Activated CD4-positive, alpha-beta T cell treated with anti-CD3 and anti-CD28 coated beads, Interleukin-2, amount 50 U/mL, for 16 hours (primary cell): Measurements from ENCODE around the gene FAM174C.
A peak's percentile ranks its signal among the peaks of the same experiment; 100 is the strongest.

Experiments used
- DNase-seq: peaks from one replicate; pipeline ENCODE4 v3.0.0-alpha.2; 2020

The FAM174C gene

GRCh38 chr19:1275260-1275975, at the start of gene FAM174C:
FAM174C (plus strand) TSS chr19:1275530; CDS start chr19:1275550, 20 bp downstream.
- peak; percentile 98 for DNase-seq

- DNase-seq = no peak
Observed at GRCh38 chr19:1226227-1226518, 49.2 kb upstream of the FAM174C start.

GRCh38 chr19:1226522-1227303, 48.6 kb upstream of the FAM174C start:
- DNase-seq = no peak

GRCh38 chr19:1227304-1228054, 47.9 kb upstream of the FAM174C start:
- no peak for DNase-seq

GRCh38 chr19:1228161-1228957, 47.0 kb upstream of the FAM174C start:
- no peak for DNase-seq

- DNase-seq = no peak
Observed at GRCh38 chr19:1229056-1229923, 46.0 kb upstream of the FAM174C start.

- DNase-seq = no peak
Observed at GRCh38 chr19:1229924-1230782, 45.2 kb upstream of the FAM174C start.

- no peak for DNase-seq
Observed at GRCh38 chr19:1230783-1231489, 44.4 kb upstream of the FAM174C start.

- DNase-seq = no peak
Observed at GRCh38 chr19:1231729-1232637, 43.3 kb upstream of the FAM174C start.

GRCh38 chr19:1232652-1233072, 42.7 kb upstream of the FAM174C start:
- DNase-seq = no peak

- DNase-seq = no peak
Observed at GRCh38 chr19:1233115-1233667, 42.1 kb upstream of the FAM174C start.

- DNase-seq = no peak
Observed at GRCh38 chr19:1234051-1234954, 41.0 kb upstream of the FAM174C start.

- DNase-seq = no peak
Observed at GRCh38 chr19:1234955-1235380, 40.4 kb upstream of the FAM174C start.

GRCh38 chr19:1235625-1236538, 39.4 kb upstream of the FAM174C start:
- no peak for DNase-seq

GRCh38 chr19:1236576-1236975, 38.8 kb upstream of the FAM174C start:
- DNase-seq = no peak

- no peak for DNase-seq
Observed at GRCh38 chr19:1237027-1237659, 38.2 kb upstream of the FAM174C start.
